BJ (cell line): ENCODE data around the gene MOV10L1. TPM values are rescaled to one million over a fixed set of nuclear protein-coding genes. Genes with fewer than 3 reads are reported as not detected.

Experiments used
- CTCF ChIA-PET: fragments of 350-600 bp; formaldehyde crosslinking; extraction: SDS; loops from one replicate; lab custom pipeline; 2021; ENCODE audit warnings: antibody characterized with exemption, inconsistent platforms; lab: Yijun Ruan, JAX
- POLR2A ChIA-PET: fragments of 300-600 bp; sonication (Branson Sonifier 250); formaldehyde crosslinking; extraction: SDS; loops from one replicate; lab custom pipeline; 2021; ENCODE audit warnings: antibody characterized with exemption; lab: Charles Lee
- DNase-seq: peaks from one replicate; pipeline ENCODE4 v3.0.0-alpha.2; 2011; ENCODE audit warnings: low read depth
- H3K27me3 ChIP-seq: 2 replicates; pipeline ENCODE4 v1.6.0; 2011; ENCODE audit warnings: low read length; ENCODE audit not compliant: control insufficient read depth, insufficient read depth
- H3K36me3 ChIP-seq: 2 replicates; pipeline ENCODE4 v1.5.1; 2011; ENCODE audit warnings: low read length; ENCODE audit not compliant: control insufficient read depth, insufficient read depth
- H3K4me3 ChIP-seq: 2 replicates; pipeline ENCODE4 v1.5.1; 2011; ENCODE audit warnings: low read depth, mild to moderate bottlenecking, control low read depth, low read length
- polyA plus RNA-seq: library from polyadenylated mRNA; depleted of rRNA; stranded (reverse); fragments of >200 nt; gene quantifications from 2 replicates; pipeline ENCODE4 v1.2.3, GENCODE V29; 2011
- TF ChIP-seq, protein P1 (sequence below): IDR thresholded peaks from 2 replicates; pipeline ENCODE4 v1.5.1; 2011; ENCODE audit warnings: low read depth, mild to moderate bottlenecking, control low read depth, inconsistent platforms, low read length, moderate library complexity; ENCODE audit not compliant: insufficient read depth

Gene MOV10L1
- polyA plus RNA-seq, 1 experiment = 6.6 TPM

DNA sequence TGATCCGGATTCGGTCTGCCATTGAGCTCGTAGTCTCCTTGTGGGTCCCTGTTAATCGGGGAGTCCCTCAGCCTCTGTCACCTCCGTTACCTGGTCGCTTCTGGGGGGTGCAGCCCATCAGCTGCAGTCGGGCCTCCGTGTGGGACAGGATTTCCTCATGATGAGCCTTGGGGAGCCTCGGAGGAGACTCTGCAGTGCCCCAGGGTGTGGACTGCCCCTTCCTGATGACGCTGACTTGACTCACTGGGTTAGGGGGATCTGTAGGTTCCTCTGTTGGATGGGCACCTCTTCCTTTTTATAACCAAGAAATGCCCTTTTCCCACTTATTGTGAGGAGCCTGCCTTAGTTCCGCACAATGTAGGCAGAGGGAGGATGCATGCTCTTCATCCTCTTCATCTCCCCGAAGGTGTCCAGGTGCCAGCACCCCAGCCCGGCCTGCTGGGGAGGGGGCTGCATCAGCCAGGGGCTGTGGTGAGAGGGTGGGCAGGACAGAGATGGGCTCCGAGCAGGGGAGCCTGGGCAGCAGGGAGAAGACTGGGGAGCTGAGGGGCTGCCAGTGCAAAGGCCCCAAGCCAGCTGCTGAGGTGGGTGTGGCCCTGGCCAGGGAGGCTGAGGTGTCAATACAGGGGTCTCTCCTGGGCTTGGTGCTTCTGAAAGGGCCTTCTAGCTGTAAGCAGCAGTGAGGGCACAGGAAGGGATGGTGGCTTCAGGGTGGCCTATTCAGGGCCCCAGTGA, 18.2 kb upstream of the MOV10L1 start:
- ChIA-PET CTCF (interaction anchor here (1.3 kb wide), 1 partner anchor 32 kb away, joined by 3 read pairs; no protein-coding TSS in a partner anchor), POLR2A (no interaction called here)
- DNase-seq = no peak
- TF ChIP-seq, protein P1, sequence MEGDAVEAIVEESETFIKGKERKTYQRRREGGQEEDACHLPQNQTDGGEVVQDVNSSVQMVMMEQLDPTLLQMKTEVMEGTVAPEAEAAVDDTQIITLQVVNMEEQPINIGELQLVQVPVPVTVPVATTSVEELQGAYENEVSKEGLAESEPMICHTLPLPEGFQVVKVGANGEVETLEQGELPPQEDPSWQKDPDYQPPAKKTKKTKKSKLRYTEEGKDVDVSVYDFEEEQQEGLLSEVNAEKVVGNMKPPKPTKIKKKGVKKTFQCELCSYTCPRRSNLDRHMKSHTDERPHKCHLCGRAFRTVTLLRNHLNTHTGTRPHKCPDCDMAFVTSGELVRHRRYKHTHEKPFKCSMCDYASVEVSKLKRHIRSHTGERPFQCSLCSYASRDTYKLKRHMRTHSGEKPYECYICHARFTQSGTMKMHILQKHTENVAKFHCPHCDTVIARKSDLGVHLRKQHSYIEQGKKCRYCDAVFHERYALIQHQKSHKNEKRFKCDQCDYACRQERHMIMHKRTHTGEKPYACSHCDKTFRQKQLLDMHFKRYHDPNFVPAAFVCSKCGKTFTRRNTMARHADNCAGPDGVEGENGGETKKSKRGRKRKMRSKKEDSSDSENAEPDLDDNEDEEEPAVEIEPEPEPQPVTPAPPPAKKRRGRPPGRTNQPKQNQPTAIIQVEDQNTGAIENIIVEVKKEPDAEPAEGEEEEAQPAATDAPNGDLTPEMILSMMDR = no peak
- H3K27me3 ChIP-seq = no peaks in the 10 kb centered on the region; the same call in 1 of the 2 replicates
- H3K4me3 ChIP-seq = no peak overlapping the region
- no peaks in the 10 kb centered on the region for H3K36me3 ChIP-seq

GRCh38 chr22:50072167-50072555, 17.6 kb upstream of the MOV10L1 start:
- DNase-seq = no peak
- H3K27me3 ChIP-seq = no peaks in the 10 kb centered on the region; the same call in 1 of the 2 replicates
- ChIA-PET POLR2A (no interaction called here), CTCF (interaction anchor here (1.3 kb wide), 1 partner anchor 32 kb away, joined by 3 read pairs; no protein-coding TSS in a partner anchor)
- no peak overlapping the region for H3K4me3 ChIP-seq
- no peaks in the 10 kb centered on the region for H3K36me3 ChIP-seq
- TF ChIP-seq, protein P1 = no peak

DNA sequence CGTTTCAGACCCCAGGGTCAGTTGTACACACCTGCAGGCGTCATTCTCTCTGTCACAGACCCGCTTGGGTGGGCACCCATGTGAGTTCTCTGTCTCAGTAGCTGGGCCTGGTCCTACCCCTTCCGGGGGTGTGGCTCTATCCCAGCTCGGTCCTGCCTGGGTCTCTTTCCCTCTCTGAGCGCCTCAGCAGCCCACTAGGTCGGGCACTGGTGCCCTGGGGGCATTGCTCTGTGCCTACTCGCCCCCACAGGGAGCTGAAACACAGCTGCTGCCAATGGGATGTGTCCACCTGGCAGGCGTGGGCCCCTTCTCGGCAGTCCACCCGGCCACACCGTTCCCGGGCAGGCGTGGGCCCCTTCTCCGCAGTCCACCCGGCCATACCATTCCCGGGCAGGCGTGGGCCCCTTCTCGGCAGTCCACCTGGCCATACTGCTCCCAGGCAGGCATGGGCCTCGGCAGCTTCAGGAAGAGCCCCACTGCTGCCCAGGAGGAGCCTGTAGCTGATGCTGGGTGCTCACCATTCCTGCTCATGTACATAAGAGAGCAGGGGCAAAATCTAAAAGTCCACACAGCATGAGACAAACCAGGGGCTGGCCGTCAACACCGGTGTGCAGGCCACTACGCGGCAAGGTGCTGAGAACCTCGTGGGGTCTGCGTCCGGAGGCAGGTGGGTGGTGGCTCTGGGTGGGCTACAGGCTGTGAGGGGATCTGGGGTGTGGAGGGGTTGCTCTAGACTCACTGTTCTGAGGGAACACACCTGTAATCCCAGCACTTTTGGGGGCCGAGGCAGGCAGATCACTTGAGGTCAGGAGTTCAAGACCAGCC, 16.9 kb upstream of the MOV10L1 start:
- Histone ChIP-seq H3K4me3 (no peak overlapping the region), H3K36me3 (no peaks in the 10 kb centered on the region), H3K27me3 (no peaks in the 10 kb centered on the region; the same call in 1 of the 2 replicates)
- POLR2A ChIA-PET = no interaction called here
- no peak for DNase-seq
- TF ChIP-seq, protein P1 = no peak
- CTCF ChIA-PET = interaction anchor here (0.8 to 1.3 kb wide), 2 partner anchors 31 to 41 kb away, joined by 3 read pairs; no protein-coding TSS in a partner anchor

DNA sequence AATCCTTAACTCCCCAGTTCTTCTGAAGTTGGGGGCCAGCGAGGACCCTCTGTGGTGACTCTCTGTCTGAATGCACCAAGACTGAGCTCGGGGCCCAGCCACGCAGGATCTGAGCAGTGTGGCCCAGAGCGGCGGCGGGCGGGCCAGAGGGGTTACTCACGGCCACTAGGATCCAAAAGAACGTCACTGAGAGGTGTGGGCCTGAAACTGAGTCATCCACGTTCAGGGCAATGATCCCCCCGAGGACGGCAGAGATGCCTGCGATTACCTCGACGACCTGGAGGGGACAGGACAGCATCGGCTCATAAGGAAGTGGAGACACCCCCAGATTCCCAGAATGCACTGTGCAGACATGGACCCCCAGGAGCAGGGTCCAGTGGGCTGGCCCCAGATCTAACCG, 15.8 kb upstream of the MOV10L1 start:
- no peaks in the 10 kb centered on the region for H3K36me3 ChIP-seq
- no peak overlapping the region for H3K4me3 ChIP-seq
- ChIA-PET CTCF (no interaction called here), POLR2A (no interaction called here)
- H3K27me3 ChIP-seq = no peaks in the 10 kb centered on the region; the same call in 1 of the 2 replicates
- TF ChIP-seq, protein P1 = no peak
- DNase-seq = no peak
